B cell (primary cell): ENCODE data around the gene PXDC1.

Experiments
- EZH2 ChIP-seq: IDR thresholded peaks from 2 replicates; pipeline ENCODE4 v1.6.1; 2012; ENCODE audit warnings: borderline replicate concordance, low read depth, mild to moderate bottlenecking, moderate library complexity, low read length; ENCODE audit not compliant: insufficient read depth, poor library complexity, severe bottlenecking
- TF ChIP-seq, protein P1 (sequence below): fragments of 200-600 bp; IDR thresholded peaks from one replicate; pipeline ENCODE4 v1.8.0; 2022; ENCODE audit warnings: antibody characterized with exemption, mild to moderate bottlenecking

DNA sequence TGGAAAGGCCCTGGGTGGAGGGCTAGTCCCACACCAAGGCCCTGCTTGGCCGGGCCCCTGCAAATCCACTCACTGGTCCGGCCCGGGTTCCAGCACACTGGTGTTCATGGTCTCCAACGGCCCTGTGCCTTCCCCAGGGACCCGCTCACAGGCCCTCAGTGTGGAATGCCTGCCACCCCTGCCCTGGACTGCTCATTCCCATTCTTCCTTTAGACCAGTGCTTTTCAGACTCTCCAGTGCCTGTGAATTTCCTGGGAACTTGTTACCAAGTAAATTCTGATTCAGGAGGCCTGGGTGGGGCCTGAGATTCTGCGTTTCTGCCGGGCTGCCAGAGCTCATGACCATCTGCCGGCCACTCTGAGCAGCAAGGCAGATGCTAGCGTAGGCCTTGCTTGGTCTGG is 5.7 kb upstream of the PXDC1 start:
- TF ChIP-seq, protein P1, sequence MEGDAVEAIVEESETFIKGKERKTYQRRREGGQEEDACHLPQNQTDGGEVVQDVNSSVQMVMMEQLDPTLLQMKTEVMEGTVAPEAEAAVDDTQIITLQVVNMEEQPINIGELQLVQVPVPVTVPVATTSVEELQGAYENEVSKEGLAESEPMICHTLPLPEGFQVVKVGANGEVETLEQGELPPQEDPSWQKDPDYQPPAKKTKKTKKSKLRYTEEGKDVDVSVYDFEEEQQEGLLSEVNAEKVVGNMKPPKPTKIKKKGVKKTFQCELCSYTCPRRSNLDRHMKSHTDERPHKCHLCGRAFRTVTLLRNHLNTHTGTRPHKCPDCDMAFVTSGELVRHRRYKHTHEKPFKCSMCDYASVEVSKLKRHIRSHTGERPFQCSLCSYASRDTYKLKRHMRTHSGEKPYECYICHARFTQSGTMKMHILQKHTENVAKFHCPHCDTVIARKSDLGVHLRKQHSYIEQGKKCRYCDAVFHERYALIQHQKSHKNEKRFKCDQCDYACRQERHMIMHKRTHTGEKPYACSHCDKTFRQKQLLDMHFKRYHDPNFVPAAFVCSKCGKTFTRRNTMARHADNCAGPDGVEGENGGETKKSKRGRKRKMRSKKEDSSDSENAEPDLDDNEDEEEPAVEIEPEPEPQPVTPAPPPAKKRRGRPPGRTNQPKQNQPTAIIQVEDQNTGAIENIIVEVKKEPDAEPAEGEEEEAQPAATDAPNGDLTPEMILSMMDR, result no peak
- no peak for TF ChIP-seq EZH2
